Neural progenitor cell (in vitro differentiated cells): ENCODE measurements around the gene SMAD2.

Experiments
- EZH2 ChIP-seq: fragments of 200-600 bp; sonication (generic); IDR thresholded peaks from 2 replicates; pipeline ENCODE4 v1.6.1; 2017; ENCODE audit warnings: antibody characterized with exemption, mild to moderate bottlenecking, moderate library complexity
- EZH2phosphoT487 ChIP-seq: fragments of 200-600 bp; sonication (generic); IDR thresholded peaks from 2 replicates; pipeline ENCODE4 v1.6.1; 2017; ENCODE audit warnings: antibody characterized with exemption
- TF ChIP-seq, protein P1 (sequence below): fragments of 200-600 bp; sonication (generic); IDR thresholded peaks from 2 replicates; pipeline ENCODE4 v1.5.1; 2017; ENCODE audit warnings: antibody characterized with exemption, mild to moderate bottlenecking

DNA sequence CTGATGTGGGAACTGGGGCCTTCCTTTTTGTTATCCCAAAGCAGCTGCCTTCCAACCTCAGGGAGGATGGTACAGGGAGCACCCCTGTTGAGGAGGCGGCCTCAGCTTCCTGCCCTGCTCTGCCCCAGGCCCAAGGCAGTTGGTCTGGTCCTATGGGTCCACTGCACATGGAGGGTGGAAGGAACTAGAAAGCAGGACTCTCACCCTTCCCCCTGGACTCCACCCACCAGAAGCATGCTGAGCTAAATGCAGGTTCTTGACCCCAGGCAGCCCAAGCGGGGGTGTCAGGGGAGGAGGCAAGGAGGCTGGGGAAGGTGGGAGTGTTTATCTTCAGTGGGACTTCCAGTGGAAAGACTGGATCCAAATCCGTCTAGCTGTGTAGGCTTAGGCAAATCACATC is 158.5 kb downstream of the SMAD2 start:
- TF ChIP-seq, protein P1, sequence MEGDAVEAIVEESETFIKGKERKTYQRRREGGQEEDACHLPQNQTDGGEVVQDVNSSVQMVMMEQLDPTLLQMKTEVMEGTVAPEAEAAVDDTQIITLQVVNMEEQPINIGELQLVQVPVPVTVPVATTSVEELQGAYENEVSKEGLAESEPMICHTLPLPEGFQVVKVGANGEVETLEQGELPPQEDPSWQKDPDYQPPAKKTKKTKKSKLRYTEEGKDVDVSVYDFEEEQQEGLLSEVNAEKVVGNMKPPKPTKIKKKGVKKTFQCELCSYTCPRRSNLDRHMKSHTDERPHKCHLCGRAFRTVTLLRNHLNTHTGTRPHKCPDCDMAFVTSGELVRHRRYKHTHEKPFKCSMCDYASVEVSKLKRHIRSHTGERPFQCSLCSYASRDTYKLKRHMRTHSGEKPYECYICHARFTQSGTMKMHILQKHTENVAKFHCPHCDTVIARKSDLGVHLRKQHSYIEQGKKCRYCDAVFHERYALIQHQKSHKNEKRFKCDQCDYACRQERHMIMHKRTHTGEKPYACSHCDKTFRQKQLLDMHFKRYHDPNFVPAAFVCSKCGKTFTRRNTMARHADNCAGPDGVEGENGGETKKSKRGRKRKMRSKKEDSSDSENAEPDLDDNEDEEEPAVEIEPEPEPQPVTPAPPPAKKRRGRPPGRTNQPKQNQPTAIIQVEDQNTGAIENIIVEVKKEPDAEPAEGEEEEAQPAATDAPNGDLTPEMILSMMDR: no peak
- TF ChIP-seq EZH2: no peak
- no peak for TF ChIP-seq EZH2phosphoT487
